Keratinocyte (primary cell): ENCODE data around the gene NALCN.

ENCODE experiments used
- EZH2 ChIP-seq: IDR thresholded peaks from one replicate; pipeline ENCODE4 v1.6.1; 2012; ENCODE audit warnings: inconsistent platforms, mild to moderate bottlenecking, low read length, moderate library complexity
- TF ChIP-seq, protein P1 (sequence below), 3 experiments: IDR thresholded peaks in 1 of 3; conservative IDR thresholded peaks in 1 of 3; optimal IDR thresholded peaks in 1 of 3; 2 replicates in 2 of 3; 3 replicates in 1 of 3; pipeline versions ENCODE3 to v1.5.1; 2011; ENCODE audit warnings: low read length in 3 of 3, mild to moderate bottlenecking in 3 of 3, moderate library complexity in 2 of 3, control low read depth in 1 of 3, inconsistent platforms in 1 of 3; ENCODE audit not compliant: insufficient read depth in 2 of 3; ENCODE audit errors: extremely low read depth in 1 of 3

DNA sequence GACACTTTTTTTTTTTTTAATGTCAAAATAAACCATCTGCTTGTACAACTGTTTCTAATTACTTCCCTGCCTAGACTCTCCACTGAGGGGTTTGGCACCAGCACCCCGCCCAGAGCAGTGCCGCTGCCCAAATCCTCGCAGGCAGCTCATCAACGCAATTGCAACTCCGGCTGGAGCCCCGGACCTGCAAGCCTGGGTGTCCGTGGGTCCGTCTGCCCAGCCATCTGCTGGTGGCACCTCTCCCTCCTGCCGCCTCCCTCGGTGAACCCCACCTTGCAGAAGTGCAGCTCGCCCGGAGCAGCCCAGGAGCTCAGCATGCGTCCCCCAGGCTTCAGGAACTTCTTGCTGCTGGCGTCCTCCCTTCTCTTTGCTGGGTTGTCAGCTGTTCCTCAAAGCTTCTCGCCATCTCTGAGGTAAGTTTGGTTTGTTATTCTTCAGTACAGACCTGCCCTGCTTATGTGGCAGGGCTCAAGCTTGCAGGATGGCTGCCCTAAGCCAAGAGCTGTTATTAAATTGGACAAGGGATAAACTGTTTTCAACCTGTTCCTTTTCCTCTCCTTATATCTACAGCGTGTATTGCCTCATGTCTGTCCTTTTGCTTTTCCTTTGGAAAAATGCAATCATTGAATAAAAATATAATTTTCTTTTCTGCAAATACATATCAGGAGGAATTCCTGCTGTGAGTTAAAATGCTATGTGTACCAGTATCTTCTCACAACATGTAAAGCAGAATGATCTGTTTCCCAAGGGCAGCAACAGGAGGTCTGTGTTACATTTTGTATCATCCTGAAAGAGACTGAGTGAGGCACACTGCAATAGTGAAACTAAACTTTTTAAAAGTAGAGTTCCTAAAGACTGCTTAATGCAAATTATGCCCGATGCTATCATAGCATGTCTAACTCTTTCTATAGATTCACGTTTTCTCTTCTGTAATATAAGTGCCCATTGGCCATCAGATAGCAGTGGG lies 36.5 kb upstream of the NALCN start, which contains the start of gene ITGBL1:
- TF ChIP-seq, protein P1, sequence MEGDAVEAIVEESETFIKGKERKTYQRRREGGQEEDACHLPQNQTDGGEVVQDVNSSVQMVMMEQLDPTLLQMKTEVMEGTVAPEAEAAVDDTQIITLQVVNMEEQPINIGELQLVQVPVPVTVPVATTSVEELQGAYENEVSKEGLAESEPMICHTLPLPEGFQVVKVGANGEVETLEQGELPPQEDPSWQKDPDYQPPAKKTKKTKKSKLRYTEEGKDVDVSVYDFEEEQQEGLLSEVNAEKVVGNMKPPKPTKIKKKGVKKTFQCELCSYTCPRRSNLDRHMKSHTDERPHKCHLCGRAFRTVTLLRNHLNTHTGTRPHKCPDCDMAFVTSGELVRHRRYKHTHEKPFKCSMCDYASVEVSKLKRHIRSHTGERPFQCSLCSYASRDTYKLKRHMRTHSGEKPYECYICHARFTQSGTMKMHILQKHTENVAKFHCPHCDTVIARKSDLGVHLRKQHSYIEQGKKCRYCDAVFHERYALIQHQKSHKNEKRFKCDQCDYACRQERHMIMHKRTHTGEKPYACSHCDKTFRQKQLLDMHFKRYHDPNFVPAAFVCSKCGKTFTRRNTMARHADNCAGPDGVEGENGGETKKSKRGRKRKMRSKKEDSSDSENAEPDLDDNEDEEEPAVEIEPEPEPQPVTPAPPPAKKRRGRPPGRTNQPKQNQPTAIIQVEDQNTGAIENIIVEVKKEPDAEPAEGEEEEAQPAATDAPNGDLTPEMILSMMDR (optimal IDR thresholded peaks at IDR 0.05 in 1 of 3, IDR thresholded peaks at IDR 0.05 in 1 of 3, conservative IDR thresholded peaks at IDR 0.05 in 1 of 3; ENCODE audit: extremely low read depth in 1 of 3, insufficient read depth in 2 of 3, low read length in 3 of 3) = no peak
- no peak for TF ChIP-seq EZH2
